Neural progenitor cell (in vitro differentiated cells): ENCODE measurements around the gene HAAO. TPM values are rescaled to one million over a fixed set of nuclear protein-coding genes. Genes with fewer than 3 reads are reported as not detected.

Experiments
- DNase-seq: peaks from one replicate; pipeline ENCODE4 v3.0.0-alpha.2; 2016; ENCODE audit warnings: low spot score
- H2AFZ ChIP-seq: fragments of 200-600 bp; sonication (generic); replicated peaks from 2 replicates; pipeline ENCODE4 v1.6.1; 2016; ENCODE audit warnings: antibody characterized with exemption
- H3F3A ChIP-seq: fragments of 200-600 bp; sonication (generic); 2 replicates; pipeline ENCODE4 v1.6.1; 2016; ENCODE audit warnings: antibody characterized with exemption, low read depth
- H3K27ac ChIP-seq: fragments of 200-600 bp; sonication (generic); 2 replicates; pipeline ENCODE4 v1.5.1; 2016; ENCODE audit warnings: mild to moderate bottlenecking
- H3K27me3 ChIP-seq: fragments of 200-600 bp; sonication (generic); 2 replicates; pipeline ENCODE4 v1.6.1; 2016; ENCODE audit warnings: mild to moderate bottlenecking, moderate library complexity
- H3K36me3 ChIP-seq: fragments of 200-600 bp; sonication (generic); 2 replicates; pipeline ENCODE4 v1.5.1; 2016
- H3K4me1 ChIP-seq: fragments of 200-600 bp; sonication (generic); 2 replicates; pipeline ENCODE4 v1.6.1; 2016; ENCODE audit warnings: mixed run types
- H3K4me2 ChIP-seq: fragments of 200-600 bp; sonication (generic); 2 replicates; pipeline ENCODE4 v1.6.1; 2016
- H3K4me3 ChIP-seq: fragments of 200-600 bp; sonication (generic); 2 replicates; pipeline ENCODE4 v1.5.1; 2016
- H3K79me2 ChIP-seq: fragments of 200-600 bp; sonication (generic); 2 replicates; pipeline ENCODE4 v1.6.1; 2016; ENCODE audit warnings: low read depth
- H3K9ac ChIP-seq: fragments of 200-600 bp; sonication (generic); 2 replicates; pipeline ENCODE4 v1.6.1; 2016
- H3K9me3 ChIP-seq: fragments of 200-600 bp; sonication (generic); 2 replicates; pipeline ENCODE4 v1.5.1; 2016; ENCODE audit warnings: low read depth
- H4K20me1 ChIP-seq: fragments of 200-600 bp; sonication (generic); 2 replicates; pipeline ENCODE4 v1.6.1; 2016; ENCODE audit warnings: low read depth
- H3K27ac Mint-ChIP-seq: 3 replicates; pipeline ENCODE4 v1.8.0; 2021; ENCODE audit warnings: mixed read lengths
- H3K27me3 Mint-ChIP-seq: 2 replicates; pipeline ENCODE4 v1.8.0; 2022; ENCODE audit warnings: low read depth, mild to moderate bottlenecking, inconsistent platforms, moderate library complexity, mixed read lengths; ENCODE audit not compliant: insufficient read depth
- H3K36me3 Mint-ChIP-seq: 3 replicates; pipeline ENCODE4 v1.8.0; 2021; ENCODE audit warnings: mixed read lengths
- H3K4me1 Mint-ChIP-seq: 3 replicates; pipeline ENCODE4 v1.8.0; 2021; ENCODE audit warnings: mixed read lengths
- H3K4me3 Mint-ChIP-seq: 3 replicates; pipeline ENCODE4 v1.8.0; 2021; ENCODE audit warnings: mild to moderate bottlenecking, moderate library complexity, mixed read lengths
- H3K9me3 Mint-ChIP-seq: 3 replicates; pipeline ENCODE4 v1.8.0; 2020; ENCODE audit warnings: mixed read lengths
- CTCF ChIP-seq: fragments of 200-600 bp; sonication (generic); IDR thresholded peaks from 2 replicates; pipeline ENCODE4 v1.5.1; 2017; ENCODE audit warnings: antibody characterized with exemption, mild to moderate bottlenecking
- EZH2 ChIP-seq: fragments of 200-600 bp; sonication (generic); IDR thresholded peaks from 2 replicates; pipeline ENCODE4 v1.6.1; 2017; ENCODE audit warnings: antibody characterized with exemption, mild to moderate bottlenecking, moderate library complexity
- EZH2phosphoT487 ChIP-seq: fragments of 200-600 bp; sonication (generic); IDR thresholded peaks from 2 replicates; pipeline ENCODE4 v1.6.1; 2017; ENCODE audit warnings: antibody characterized with exemption
- total RNA-seq: library from RNA; depleted of rRNA; stranded (reverse); fragments of >200 nt; gene quantifications from 2 replicates; pipeline ENCODE4 v1.2.3, GENCODE V29; 2015; ENCODE audit warnings: low replicate concordance

Gene HAAO
- total RNA-seq, 1 donor from 2014 or later: 0.77 TPM

GRCh38 chr2:42802150-42802549 is 9.8 kb upstream of the HAAO start:
- no peak overlapping the region for H3K4me3 ChIP-seq
- no peak for TF ChIP-seq EZH2phosphoT487
- no peak for TF ChIP-seq CTCF
- no peak for TF ChIP-seq EZH2
- H3K36me3 ChIP-seq: no peaks in the 10 kb centered on the region

GRCh38 chr2:42801381-42801780 is 9.0 kb upstream of the HAAO start:
- no peak overlapping the region for H3K4me3 ChIP-seq
- no peaks in the 10 kb centered on the region for H3K36me3 ChIP-seq
- H3K4me3 Mint-ChIP-seq: no peak overlapping the region
- peaks cover 18% of the 10 kb centered on the region for H3F3A ChIP-seq
- no peak overlapping the region for H3K27ac Mint-ChIP-seq
- H3K4me1 Mint-ChIP-seq: no peaks in the 10 kb centered on the region
- no peaks in the 10 kb centered on the region for H3K36me3 Mint-ChIP-seq
- no peaks in the 10 kb centered on the region for H3K79me2 ChIP-seq
- H3K9me3 Mint-ChIP-seq: peaks cover 10% of the 10 kb centered on the region
- no peak overlapping the region for H3K4me2 ChIP-seq
- no peak for DNase-seq
- no peaks in the 10 kb centered on the region for H3K9me3 ChIP-seq
- H3K4me1 ChIP-seq: no peaks in the 10 kb centered on the region
- TF ChIP-seq EZH2phosphoT487: no peak
- TF ChIP-seq CTCF: no peak
- no peak for TF ChIP-seq EZH2
- H3K27ac ChIP-seq: no peak overlapping the region
- no peaks in the 10 kb centered on the region for H4K20me1 ChIP-seq
- H3K27me3 Mint-ChIP-seq: peaks cover 3% of the 10 kb centered on the region
- no peak overlapping the region for H3K9ac ChIP-seq
- H2AFZ ChIP-seq: no peak overlapping the region
- no peaks in the 10 kb centered on the region for H3K27me3 ChIP-seq

More at GRCh38 chr2:42802150-42802549, 9.8 kb upstream of the HAAO start:
- no peak overlapping the region for H3K9ac ChIP-seq
- H3K4me1 ChIP-seq: no peaks in the 10 kb centered on the region
- no peak overlapping the region for H2AFZ ChIP-seq
- no peaks in the 10 kb centered on the region for H4K20me1 ChIP-seq
- Mint-ChIP-seq H3K4me1 (no peaks in the 10 kb centered on the region), H3K27me3 (peaks cover 3% of the 10 kb centered on the region), H3K4me3 (no peak overlapping the region), H3K27ac (no peak overlapping the region), H3K9me3 (peaks cover 9% of the 10 kb centered on the region), H3K36me3 (no peaks in the 10 kb centered on the region)
- DNase-seq: no peak
- no peaks in the 10 kb centered on the region for H3K9me3 ChIP-seq
- no peaks in the 10 kb centered on the region for H3K79me2 ChIP-seq
- peaks cover 3% of the 10 kb centered on the region for H3K27me3 ChIP-seq
- H3K27ac ChIP-seq: no peak overlapping the region
- H3K4me2 ChIP-seq: no peak overlapping the region
- peaks cover 18% of the 10 kb centered on the region for H3F3A ChIP-seq

DNA sequence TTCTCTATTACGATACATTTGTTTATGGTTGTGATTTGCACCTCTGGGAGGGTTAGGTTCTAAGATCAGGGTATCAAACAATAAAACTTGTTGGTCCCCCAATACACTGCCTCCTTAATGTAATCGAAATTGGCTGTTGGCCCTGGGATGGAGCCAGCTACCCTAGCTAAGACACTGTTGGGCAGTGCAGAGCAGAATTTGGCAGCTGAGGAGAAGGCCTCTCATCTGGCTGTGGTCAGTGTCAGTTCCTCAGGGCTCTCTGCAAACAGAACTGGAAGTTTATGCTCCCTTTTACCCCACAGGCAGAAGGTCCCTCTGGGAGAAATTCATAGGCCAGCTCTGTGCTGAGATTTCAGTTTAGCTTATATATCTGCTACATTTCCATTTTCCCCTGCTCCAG is 8.6 kb upstream of the HAAO start:
- Histone ChIP-seq H3K4me3 (no peak overlapping the region), H3F3A (peaks cover 18% of the 10 kb centered on the region), H3K9ac (no peak overlapping the region), H3K9me3 (no peaks in the 10 kb centered on the region), H3K79me2 (no peaks in the 10 kb centered on the region), H3K4me1 (no peaks in the 10 kb centered on the region), H4K20me1 (no peaks in the 10 kb centered on the region), H3K36me3 (no peaks in the 10 kb centered on the region), H2AFZ (no peak overlapping the region), H3K27ac (no peak overlapping the region), H3K4me2 (no peak overlapping the region), H3K27me3 (no peaks in the 10 kb centered on the region)
- H3K27ac Mint-ChIP-seq: no peak overlapping the region
- H3K27me3 Mint-ChIP-seq: peaks cover 3% of the 10 kb centered on the region
- TF ChIP-seq EZH2: no peak
- DNase-seq: no peak
- no peak overlapping the region for H3K4me3 Mint-ChIP-seq
- H3K4me1 Mint-ChIP-seq: no peaks in the 10 kb centered on the region
- peaks cover 10% of the 10 kb centered on the region for H3K9me3 Mint-ChIP-seq
- no peaks in the 10 kb centered on the region for H3K36me3 Mint-ChIP-seq

DNA sequence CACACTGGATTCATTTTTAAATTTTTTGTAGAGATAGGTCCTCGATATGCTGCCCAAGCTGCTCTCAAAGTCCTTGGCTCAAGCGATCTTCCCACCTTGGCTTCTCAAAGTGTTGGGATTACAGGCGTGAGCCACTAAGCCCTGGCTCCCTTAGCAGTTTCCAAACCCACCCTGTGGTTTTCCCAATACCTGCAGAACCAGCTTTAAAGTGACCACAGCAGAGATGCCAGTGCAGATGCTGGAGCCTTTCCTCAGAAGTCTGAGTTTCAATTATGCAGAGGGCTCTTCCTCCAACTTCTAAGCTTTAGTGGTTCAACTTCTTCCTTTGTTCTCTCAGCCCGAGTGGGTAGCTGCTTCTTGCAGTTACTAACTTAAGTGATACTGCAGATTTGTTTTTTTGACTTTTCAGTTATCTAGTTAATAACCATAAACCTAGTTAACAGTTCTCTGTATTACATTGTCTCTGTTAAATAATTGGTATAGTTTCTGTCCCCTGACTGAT is 8.1 kb upstream of the HAAO start:
- no peaks in the 10 kb centered on the region for H3K79me2 ChIP-seq
- H2AFZ ChIP-seq: no peak overlapping the region
- Mint-ChIP-seq H3K27me3 (peaks cover 3% of the 10 kb centered on the region), H3K9me3 (peaks cover 10% of the 10 kb centered on the region), H3K36me3 (no peaks in the 10 kb centered on the region), H3K4me1 (no peaks in the 10 kb centered on the region), H3K27ac (no peak overlapping the region), H3K4me3 (no peak overlapping the region)
- no peaks in the 10 kb centered on the region for H3K27me3 ChIP-seq
- no peak overlapping the region for H3K4me2 ChIP-seq
- no peaks in the 10 kb centered on the region for H4K20me1 ChIP-seq
- H3K4me1 ChIP-seq: no peaks in the 10 kb centered on the region
- H3K9ac ChIP-seq: no peak overlapping the region
- no peak for DNase-seq
- H3K27ac ChIP-seq: no peak overlapping the region
- H3K9me3 ChIP-seq: no peaks in the 10 kb centered on the region
- no peak for TF ChIP-seq EZH2
- TF ChIP-seq CTCF: no peak
- no peak for TF ChIP-seq EZH2phosphoT487
- no peak overlapping the region for H3K4me3 ChIP-seq
- no peaks in the 10 kb centered on the region for H3K36me3 ChIP-seq
- H3F3A ChIP-seq: peaks cover 18% of the 10 kb centered on the region
